ENCODE data around the gene MORF4L2.
A peak's percentile ranks its signal among the peaks of the same experiment; 100 is the strongest.

MORF4L2 gene

GRCh38 chrX:103686199-103687072, at the start of gene MORF4L2:
Gene MORF4L2 (minus strand): TSS chrX:103686699. CDS start chrX:103677027, 9,672 bp downstream.
- peak within 1 kb of the TSS; percentile 83 to 93 (median 88) for H3K9ac ChIP-seq
- peaks cover 13 to 38% (median 29%) of the 10 kb centered on the region in 11 experiments for H3K36me3 ChIP-seq
- peaks cover 0 to 26% (median 15%) of the 10 kb centered on the region in 11 experiments; a peak in 13 of 22 replicates for H4K20me1 ChIP-seq
- H3K4me2 ChIP-seq, result peak within 1 kb of the TSS; percentile 39 to 70 (median 59)
- TF ChIP-seq Cebpa-rat (IDR thresholded peaks at IDR 0.05), result no peak
- H3K4me1 ChIP-seq, result peaks cover 0 to 15% (median 6%) of the 10 kb centered on the region in 10 experiments; a peak in 9 of 20 replicates
- H3K27me3 ChIP-seq, result no peaks in the 10 kb centered on the region
- H3K9me3 ChIP-seq (replicated peaks in 1 of 11), result peaks cover 0 to 5% (median 0%) of the 10 kb centered on the region in 11 experiments; a peak in 1 of 22 replicates
- peak within 1 kb of the TSS; percentile 86 to 94 (median 92) for H3K27ac ChIP-seq
- peak within 1 kb of the TSS; percentile 63 to 77 (median 70) for H3K4me3 ChIP-seq

- no peaks in the 10 kb centered on the region for H3K9me3 ChIP-seq (replicated peaks in 1 of 11)
- H3K27me3 ChIP-seq, result peaks cover 0 to 12% (median 0%) of the 10 kb centered on the region in 11 experiments; a peak in 6 of 22 replicates
- H3K9ac ChIP-seq, result no peak overlapping the region
- no peak overlapping the region for H3K4me2 ChIP-seq
- H3K4me1 ChIP-seq, result peaks cover 0 to 29% (median 16%) of the 10 kb centered on the region in 10 experiments; a peak in 14 of 20 replicates
- no peaks in the 10 kb centered on the region for H4K20me1 ChIP-seq
- no peak overlapping the region for H3K27ac ChIP-seq
- no peak overlapping the region for H3K4me3 ChIP-seq
- no peaks in the 10 kb centered on the region for H3K36me3 ChIP-seq
- TF ChIP-seq Cebpa-rat (IDR thresholded peaks at IDR 0.05), result no peak
Observed at GRCh38 chrX:103734125-103734760, 47.7 kb upstream of the MORF4L2 start.

GRCh38 chrX:103733017-103733416, 46.5 kb upstream of the MORF4L2 start:
- no peak overlapping the region for H3K4me3 ChIP-seq
- no peak overlapping the region for H3K9ac ChIP-seq
- TF ChIP-seq Cebpa-rat (IDR thresholded peaks at IDR 0.05), result no peak
- no peaks in the 10 kb centered on the region for H4K20me1 ChIP-seq
- H3K4me2 ChIP-seq, result no peak overlapping the region
- H3K36me3 ChIP-seq, result no peaks in the 10 kb centered on the region
- H3K4me1 ChIP-seq, result peaks cover 0 to 34% (median 17%) of the 10 kb centered on the region in 10 experiments; a peak in 14 of 20 replicates
- no peaks in the 10 kb centered on the region for H3K9me3 ChIP-seq (replicated peaks in 1 of 11)
- H3K27me3 ChIP-seq, result peaks cover 0 to 24% (median 9%) of the 10 kb centered on the region in 11 experiments; a peak in 12 of 22 replicates
- H3K27ac ChIP-seq, result no peak overlapping the region

GRCh38 chrX:103730796-103731493, 44.4 kb upstream of the MORF4L2 start:
- no peak overlapping the region for H3K9ac ChIP-seq
- TF ChIP-seq Cebpa-rat (IDR thresholded peaks at IDR 0.05), result no peak

GRCh38 chrX:103730147-103730795, 43.8 kb upstream of the MORF4L2 start:
- peak overlapping the region in 2 of 11 experiments; percentile 7 to 37; a peak in 3 of 22 replicates for H3K27ac ChIP-seq
- no peak overlapping the region for H3K9ac ChIP-seq
- H3K4me1 ChIP-seq, result peaks cover 0 to 34% (median 17%) of the 10 kb centered on the region in 10 experiments; a peak in 14 of 20 replicates
- H3K27me3 ChIP-seq, result peaks cover 0 to 36% (median 15%) of the 10 kb centered on the region in 11 experiments; a peak in 14 of 22 replicates
- no peak for TF ChIP-seq Cebpa-rat (IDR thresholded peaks at IDR 0.05)
- no peaks in the 10 kb centered on the region for H3K9me3 ChIP-seq (replicated peaks in 1 of 11)
- H3K4me3 ChIP-seq, result no peak overlapping the region
- H4K20me1 ChIP-seq, result no peaks in the 10 kb centered on the region
- peak overlapping the region in 8 of 11 experiments; percentile 2 to 70 (median 50); a peak in 16 of 22 replicates for H3K4me2 ChIP-seq
- H3K36me3 ChIP-seq, result no peaks in the 10 kb centered on the region

More at GRCh38 chrX:103730796-103731493, 44.4 kb upstream of the MORF4L2 start:
- Histone ChIP-seq H3K27me3 (peaks cover 0 to 36% (median 15%) of the 10 kb centered on the region in 11 experiments; a peak in 14 of 22 replicates), H3K4me1 (peaks cover 0 to 34% (median 17%) of the 10 kb centered on the region in 10 experiments; a peak in 14 of 20 replicates), H4K20me1 (no peaks in the 10 kb centered on the region), H3K9me3 (replicated peaks in 1 of 11) (no peaks in the 10 kb centered on the region), H3K4me3 (no peak overlapping the region), H3K4me2 (peak overlapping the region in 6 of 11 experiments; percentile 40 to 70 (median 56); a peak in 10 of 22 replicates), H3K27ac (peak overlapping the region in 2 of 11 experiments; percentile 7 to 37; a peak in 3 of 22 replicates), H3K36me3 (no peaks in the 10 kb centered on the region)

GRCh38 chrX:103729015-103729414, 42.5 kb upstream of the MORF4L2 start:
- H3K4me3 ChIP-seq, result no peak overlapping the region
- no peak overlapping the region for H3K27ac ChIP-seq
- H3K4me2 ChIP-seq, result peak overlapping the region in 5 of 11 experiments; percentile 8 to 70 (median 55); a peak in 6 of 22 replicates
- peaks cover 0 to 34% (median 17%) of the 10 kb centered on the region in 10 experiments; a peak in 14 of 20 replicates for H3K4me1 ChIP-seq
- no peak for TF ChIP-seq Cebpa-rat (IDR thresholded peaks at IDR 0.05)
- H3K9me3 ChIP-seq (replicated peaks in 1 of 11), result no peaks in the 10 kb centered on the region
- H3K36me3 ChIP-seq, result no peaks in the 10 kb centered on the region
- no peak overlapping the region for H3K9ac ChIP-seq
- H4K20me1 ChIP-seq, result no peaks in the 10 kb centered on the region
- peaks cover 0 to 36% (median 15%) of the 10 kb centered on the region in 11 experiments; a peak in 14 of 22 replicates for H3K27me3 ChIP-seq

GRCh38 chrX:103727115-103727514, 40.6 kb upstream of the MORF4L2 start:
- Histone ChIP-seq H3K36me3 (no peaks in the 10 kb centered on the region), H3K27ac (no peak overlapping the region), H3K4me3 (no peak overlapping the region), H4K20me1 (no peaks in the 10 kb centered on the region), H3K9me3 (replicated peaks in 1 of 11) (no peaks in the 10 kb centered on the region), H3K27me3 (peaks cover 0 to 33% (median 15%) of the 10 kb centered on the region in 11 experiments; a peak in 14 of 22 replicates), H3K4me1 (peaks cover 0 to 33% (median 17%) of the 10 kb centered on the region in 10 experiments; a peak in 14 of 20 replicates), H3K9ac (no peak overlapping the region), H3K4me2 (no peak overlapping the region)
- TF ChIP-seq Cebpa-rat (IDR thresholded peaks at IDR 0.05), result no peak

- Histone ChIP-seq H3K9me3 (replicated peaks in 1 of 11) (no peaks in the 10 kb centered on the region), H3K4me3 (no peak overlapping the region), H3K4me2 (no peak overlapping the region), H3K27ac (no peak overlapping the region), H3K27me3 (peaks cover 0 to 30% (median 15%) of the 10 kb centered on the region in 11 experiments; a peak in 14 of 22 replicates), H3K9ac (no peak overlapping the region), H3K36me3 (no peaks in the 10 kb centered on the region), H4K20me1 (no peaks in the 10 kb centered on the region), H3K4me1 (peaks cover 0 to 27% (median 17%) of the 10 kb centered on the region in 10 experiments; a peak in 14 of 20 replicates)
- TF ChIP-seq Cebpa-rat (IDR thresholded peaks at IDR 0.05), result no peak
Observed at GRCh38 chrX:103726477-103726876, 40.0 kb upstream of the MORF4L2 start.
